Measurements from ENCODE around the gene SYT14.
"Not testable (repeated sequence)": the region's sequence is repeated elsewhere in the genome, so short reads cannot be mapped to it uniquely, and the experiment has no call there.

Gene SYT14

DNA sequence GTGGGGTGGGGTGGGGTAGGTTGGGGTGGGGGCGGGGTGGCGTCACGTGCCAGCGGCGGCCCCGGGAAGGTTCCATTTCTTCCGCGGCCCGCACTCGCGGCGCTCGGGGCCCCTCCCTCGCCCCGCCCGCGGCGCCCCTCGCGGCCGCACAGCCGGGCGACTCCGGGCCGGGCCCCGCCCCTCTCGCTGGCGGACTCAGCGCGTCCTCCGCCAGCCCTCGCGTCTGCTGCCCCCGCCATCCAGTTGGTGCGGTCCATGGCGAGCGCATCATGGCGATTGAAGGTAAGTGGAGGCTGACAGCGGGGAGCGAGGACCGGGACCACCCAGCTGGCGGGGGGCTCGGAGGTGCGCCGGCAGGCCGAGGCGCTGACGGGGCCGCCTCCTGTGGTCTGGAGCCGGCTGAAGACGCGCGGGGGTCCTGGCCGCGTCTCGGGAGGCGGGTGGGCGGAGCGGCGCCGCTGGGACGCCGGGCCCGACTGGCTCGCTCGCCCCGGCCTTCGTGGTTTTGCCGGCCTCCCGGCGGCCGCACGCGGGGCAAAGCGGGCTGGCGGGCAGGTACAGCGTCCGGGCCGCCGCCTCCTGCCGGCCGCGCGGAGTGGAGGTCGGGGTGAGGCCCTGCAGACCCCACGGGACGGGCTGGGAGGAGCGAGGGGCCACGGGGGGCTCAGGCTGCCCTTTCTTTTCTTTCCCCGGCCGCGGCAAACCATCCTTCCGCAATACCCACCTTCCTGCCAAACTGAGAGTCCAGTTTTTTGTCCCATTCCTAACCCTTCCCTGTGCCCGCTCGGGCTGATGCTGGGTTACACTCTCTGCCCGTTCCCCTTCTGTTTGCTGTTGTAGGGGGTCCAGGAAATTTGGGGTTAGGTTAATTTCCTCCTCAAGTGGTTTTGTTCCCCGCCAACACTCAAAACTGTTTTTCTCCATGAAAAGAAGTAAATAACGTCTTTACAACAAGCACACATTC lies at the start of gene SYT14:
Gene SYT14, plus strand, starts transcription at position 222 of the 964 bp plus-strand sequence. Its CDS starts 48 bp downstream, at position 270.
- no peak for DNase-seq

DNA sequence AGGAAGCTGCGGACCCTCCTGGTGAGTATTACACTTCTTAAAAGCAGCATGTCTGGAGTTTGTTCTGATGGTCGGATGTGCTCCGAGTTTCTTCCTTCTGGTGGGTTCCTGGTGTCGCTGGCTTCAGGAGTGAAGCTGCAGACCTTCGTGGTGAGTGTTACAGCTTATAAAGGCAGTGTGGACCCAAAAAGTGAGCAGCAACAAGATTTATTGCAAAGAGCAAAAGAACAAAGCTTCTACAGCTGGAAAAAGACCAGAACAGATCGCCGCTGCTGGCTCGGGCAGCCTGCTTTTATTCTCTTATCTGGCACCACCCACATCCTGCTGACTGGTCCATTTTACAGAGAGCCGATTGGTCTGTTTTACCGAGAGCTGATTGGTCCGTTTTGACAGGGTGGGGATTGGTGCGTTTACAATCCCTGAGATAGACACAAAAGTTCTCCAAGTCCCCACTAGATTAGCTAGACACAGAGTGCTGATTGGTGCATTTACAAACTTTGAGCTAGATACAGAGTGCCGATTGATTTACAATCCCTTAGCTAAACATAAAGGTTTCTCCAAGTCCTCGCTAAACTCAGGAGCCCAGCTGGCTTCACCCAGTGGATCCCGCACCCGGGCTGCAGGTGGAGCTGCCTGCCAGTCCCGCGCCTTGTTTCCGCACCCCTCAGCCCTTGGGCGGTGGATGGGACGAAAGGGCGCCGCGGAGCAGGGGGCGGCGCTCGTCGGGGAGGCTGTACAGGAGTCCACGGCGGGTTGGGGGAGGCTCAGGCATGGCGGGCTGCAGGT lies 49.5 kb upstream of the SYT14 start:
- DNase-seq: not testable (repeated sequence)

DNA sequence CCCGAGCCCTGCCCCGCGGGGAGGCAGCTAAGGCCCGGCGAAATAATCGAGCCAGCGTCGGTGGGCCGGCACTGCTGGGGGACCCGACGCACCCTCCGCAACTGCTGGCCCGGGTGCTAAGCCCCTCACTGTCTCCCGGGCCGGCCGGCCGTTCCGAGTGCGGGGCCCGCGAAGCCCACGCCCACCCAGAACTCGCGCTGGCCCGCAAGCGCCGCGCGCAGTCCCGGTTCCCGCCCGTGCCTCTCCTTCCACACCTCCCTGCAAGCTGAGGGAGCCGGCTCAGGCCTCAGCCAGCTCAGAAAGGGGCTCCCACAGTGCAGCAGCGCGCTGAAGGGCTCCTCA lies 49.0 kb upstream of the SYT14 start:
- DNase-seq: no peak

DNA sequence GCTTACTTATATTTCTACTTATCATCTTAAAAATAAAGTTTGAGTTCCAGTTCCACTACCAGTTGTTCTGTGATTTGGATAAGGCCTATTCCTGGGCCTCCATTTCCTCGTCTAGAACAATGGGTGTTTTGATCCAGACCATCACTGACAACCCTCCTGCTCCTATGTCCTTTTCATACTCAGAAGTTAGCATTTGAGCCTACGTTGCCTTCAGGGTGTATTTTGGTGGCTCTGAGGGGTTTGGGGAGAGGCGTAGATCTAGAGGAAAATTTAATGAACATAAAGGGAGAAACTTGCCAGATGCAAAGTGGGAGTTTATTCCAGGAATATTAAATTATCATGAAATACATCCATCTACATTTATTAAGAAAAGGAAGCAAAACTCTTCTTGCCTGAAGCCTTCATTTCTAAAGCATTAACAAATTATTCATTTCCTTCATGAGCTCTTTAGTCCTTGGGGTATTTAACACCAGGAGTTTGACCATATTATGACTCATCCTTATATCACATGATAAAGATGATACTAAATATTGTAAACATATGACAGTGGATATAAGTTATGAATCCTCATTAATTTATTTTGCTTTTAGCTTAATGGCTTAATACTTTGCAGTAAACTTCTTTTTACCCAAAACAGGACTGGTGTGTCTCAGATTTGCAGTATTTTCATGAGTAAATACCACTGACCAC lies 47.2 kb upstream of the SYT14 start:
- DNase-seq: no peak

DNA sequence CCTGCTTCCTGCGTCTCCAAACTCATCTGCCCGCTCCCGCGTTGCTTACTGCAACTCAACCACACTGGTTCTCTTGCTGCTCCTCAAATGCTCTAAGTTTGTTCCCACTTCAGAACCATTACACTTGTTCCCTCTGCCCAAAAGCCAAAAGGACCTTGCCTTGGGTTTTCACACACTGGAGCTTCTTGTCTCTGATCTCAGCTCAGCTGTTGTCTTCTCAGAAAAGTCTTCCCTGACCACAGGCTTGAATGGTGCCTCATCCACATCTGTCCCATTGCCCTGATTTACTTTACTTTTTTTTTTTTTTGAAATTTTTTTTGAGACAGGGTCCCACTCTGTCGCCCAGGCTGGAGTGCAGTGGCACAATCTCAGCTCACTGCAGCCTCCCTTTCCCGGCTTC lies 44.3 kb upstream of the SYT14 start:
- no peak for DNase-seq

DNA sequence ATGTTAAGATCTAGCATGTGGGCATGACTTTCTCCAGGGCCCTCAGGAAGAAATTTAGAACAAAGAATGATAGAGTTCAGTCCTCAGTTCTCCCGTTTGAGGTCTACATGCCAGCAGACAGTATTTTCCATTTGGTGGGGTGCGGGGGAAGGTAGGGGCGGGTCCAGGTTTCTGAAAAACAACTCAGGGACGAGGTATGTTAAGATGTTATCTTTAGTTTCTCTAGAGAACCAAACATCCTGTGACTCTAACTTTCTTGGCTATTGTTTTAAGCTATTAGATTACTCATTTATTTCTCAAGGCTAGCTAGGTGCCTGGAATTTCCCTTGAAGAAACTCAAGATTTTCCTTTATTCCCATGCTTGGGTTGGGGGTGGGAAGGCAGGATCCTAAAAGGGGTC lies 42.3 kb upstream of the SYT14 start:
- DNase-seq: no peak

DNA sequence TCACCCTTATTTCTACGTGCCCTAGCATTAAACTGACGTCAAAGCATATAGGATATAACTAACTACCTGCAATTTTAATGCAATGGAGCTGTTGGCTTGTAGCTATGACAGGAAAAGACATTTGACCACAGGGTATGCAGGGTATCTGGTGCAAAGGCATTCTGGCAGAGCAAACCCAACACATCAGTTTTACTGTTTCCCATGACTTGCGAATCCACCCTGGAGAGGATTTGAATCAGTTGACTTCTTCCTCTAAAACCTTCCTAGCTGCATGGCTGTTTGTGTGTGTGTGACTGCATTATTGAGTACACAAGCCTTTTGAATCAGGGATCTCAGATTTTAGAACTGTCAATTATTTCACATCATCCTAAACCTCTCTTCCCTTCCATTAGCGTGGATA lies 41.7 kb upstream of the SYT14 start:
- DNase-seq: no peak

DNA sequence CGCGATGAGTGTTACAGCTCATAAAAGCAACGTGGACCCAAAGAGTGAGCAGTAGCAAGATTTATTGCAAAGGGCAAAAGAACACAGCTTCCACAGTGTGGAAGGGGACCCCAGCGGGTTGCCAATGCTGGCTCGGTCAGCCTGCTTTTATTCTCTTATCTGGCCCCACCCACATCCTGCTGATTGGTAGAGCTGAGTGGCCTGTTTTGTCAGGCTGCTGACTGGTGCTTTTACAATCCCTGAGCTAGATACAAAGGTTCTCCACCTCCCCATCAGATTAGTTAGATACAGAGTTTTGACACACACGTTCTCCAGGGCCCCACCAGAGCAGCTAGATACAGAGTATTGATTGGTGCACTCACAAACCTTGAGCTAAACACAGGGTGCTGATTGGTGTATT lies 39.7 kb upstream of the SYT14 start:
- not testable (repeated sequence) for DNase-seq

DNA sequence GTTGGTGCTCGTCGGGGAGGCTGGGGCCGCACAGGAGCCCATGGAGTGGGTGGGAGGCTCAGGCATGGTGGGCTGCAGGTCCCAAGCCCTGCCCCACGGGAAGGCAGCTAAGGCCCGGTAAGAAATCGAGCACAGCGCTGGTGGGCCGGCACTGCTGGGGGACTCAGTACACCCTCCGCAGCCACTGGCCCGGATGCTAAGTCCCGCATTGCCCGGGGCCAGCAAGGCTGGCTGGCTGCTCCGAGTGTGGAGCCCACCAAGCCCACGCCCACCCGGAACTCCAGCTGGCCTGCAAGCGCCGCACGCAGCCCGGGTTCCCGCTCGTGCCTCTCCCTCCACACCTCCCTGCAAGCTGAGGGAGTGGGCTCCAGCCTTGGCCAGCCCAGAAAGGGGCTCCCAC lies 39.2 kb upstream of the SYT14 start:
- not testable (repeated sequence) for DNase-seq

DNA sequence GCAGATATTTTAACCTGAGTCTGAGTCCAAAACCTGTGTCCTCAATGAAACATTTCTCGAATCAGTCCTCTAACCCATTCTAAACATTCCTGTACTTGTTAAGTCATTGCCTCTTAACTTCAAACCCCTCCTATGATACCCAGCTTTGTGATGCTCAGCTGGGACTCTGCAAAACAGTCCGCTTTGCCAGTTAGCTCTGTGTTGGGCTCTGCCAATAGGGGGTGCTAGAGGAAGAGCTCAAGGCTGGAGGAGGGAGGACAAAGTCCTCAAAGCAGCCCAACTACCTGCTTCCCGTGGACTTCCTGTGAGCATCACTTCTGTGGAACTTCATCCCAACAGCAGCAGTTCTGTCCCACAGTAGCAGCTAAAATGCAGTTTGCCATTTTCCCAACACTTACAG lies 38.1 kb upstream of the SYT14 start:
- no peak for DNase-seq

DNA sequence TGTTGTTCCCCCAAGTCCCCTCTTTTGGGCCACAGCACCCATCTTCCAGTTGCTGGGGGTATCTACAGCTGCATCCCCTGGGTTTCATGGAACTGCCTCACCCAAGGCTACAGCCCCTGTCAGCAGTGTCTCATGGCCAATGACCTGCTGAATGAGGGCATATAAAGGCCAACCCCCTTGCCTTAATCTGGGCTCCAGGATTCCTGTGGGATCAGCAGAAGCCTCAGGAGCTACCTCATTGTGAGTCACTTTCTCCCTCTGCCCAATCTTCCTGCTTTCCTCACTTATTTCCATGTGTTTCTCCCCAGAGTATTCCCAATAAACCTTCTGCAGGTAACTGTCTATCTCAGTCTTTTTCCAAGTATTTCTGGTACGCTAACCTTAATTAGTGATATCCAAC lies 37.3 kb upstream of the SYT14 start:
- DNase-seq: no peak

DNA sequence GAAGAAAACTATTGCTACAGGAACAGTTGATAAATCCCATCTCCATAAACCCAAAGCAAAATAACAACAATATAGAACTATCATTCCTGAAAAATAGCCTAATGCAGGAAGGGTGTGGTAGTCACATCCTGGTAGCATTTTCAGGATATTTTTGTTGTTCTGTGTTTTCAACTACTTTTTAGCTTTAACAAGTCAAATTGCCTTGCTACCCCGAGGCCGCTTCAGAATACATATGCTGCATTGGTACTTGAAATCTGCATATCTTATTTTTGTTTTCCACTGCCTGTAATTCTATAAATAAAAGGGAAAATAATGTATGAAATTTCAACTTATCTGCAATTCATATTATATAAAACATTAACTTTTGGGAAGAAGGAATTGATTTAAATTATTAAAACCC lies 36.8 kb upstream of the SYT14 start:
- DNase-seq: no peak

DNA sequence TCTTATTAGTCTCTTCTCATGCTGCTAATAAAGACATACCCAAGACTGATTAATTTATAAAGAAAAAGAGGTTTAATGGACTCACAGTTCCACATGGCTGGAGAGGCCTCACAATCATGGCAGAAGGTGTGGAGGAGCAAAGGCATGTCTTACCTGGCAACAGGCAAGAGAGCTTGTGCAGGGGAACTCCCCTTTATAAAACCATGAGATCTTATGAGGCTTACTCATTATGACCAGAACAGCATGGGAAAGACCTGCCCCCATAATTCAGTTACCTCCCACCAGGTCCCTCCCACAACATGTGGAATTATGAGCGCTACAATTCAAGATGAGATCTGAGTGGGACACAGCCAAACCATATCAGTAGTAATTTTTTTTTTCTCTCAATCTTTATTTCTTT lies 33.2 kb upstream of the SYT14 start:
- not testable (repeated sequence) for DNase-seq

DNA sequence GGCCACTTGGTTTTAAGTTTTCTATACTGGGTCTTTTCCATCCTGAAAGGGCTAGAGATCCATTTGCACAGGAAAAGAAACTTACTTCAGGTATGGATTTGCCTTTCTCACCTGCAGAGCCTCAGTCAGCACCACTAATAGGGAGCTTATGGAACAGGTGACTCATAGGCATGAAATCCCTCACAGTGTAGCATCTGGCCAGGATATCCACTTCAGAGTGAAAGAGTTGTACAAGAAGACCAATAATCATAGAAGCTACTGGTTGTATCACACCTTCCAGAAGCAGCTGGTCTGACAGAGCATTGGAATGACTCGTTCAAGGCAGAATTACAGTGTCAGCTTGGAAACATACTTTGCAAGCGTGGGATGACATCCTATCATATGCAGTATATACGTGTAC lies 26.3 kb upstream of the SYT14 start:
- DNase-seq: no peak

DNA sequence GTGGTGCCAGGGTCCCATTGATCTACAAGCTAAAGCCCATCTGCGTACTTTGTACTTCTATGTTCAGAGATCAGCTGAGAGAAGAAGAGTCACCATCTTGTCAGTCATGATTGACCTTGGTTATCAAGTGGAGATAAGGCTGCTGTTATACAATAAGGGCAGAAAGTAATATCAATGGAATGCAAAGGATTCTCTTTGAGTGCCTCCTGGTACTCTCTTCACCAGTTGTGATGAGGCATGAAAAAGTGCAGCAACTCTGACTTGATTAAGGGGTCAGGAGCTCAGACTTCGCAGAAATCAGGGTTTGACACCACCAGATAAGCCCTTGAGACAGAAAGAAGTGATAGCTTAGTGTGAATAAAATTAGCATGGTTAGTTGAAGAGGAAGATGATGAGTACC lies 25.7 kb upstream of the SYT14 start:
- no peak for DNase-seq

DNA sequence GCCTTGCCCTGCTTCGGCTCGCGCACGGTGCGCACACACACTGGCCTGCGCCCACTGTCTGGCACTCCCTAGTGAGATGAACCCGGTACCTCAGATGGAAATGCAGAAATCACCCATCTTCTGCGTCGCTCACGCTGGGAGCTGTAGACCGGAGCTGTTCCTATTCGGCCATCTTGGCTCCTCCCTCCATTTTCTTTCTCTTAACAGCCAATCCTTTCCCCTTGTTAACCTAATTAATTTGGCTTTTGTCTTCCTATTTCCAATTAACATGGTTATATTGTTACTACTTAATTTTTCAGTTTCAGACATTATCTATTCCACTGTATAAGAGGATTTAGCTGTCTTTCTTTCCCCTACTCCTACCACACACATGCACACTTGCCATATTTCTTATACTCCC lies 18.4 kb upstream of the SYT14 start:
- DNase-seq: not testable (repeated sequence)

DNA sequence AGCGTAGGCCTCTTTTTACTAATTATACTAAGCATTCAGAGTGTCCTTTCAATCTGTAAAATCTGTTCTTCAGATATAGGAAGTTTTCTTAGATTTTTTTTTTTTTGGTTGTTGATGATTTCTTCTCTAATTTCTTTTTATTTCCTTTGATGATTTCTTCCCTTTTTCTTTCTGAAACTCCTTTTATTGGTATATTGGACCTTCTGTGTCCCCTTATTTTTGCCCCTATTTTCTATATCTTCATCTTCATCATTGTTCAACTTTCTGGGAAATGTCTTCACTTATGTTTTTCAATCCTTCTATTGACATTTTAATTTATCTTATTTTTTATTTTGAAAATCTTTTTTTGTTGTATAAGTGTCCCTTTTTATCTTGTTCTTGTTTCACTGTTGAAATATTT lies 17.2 kb upstream of the SYT14 start:
- DNase-seq: no peak

DNA sequence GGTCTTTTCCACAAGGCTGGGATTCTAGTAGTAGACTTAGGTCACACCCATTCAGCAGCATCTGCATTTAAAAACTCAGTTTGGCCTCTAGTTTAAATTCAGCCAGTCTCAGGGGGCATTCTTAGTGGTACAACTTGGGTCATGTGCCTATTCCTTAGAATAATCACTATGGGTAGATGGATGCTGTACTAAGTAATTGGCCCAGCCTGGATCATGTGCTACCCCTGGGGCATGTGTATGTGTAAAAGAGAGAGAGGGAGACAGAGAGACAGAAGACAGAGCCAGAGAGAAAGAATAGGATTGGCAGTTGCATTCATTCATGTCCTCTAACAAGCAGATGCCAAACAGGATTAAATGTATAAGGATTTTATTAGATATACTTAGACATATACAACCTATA lies 13.6 kb upstream of the SYT14 start:
- no peak for DNase-seq

DNA sequence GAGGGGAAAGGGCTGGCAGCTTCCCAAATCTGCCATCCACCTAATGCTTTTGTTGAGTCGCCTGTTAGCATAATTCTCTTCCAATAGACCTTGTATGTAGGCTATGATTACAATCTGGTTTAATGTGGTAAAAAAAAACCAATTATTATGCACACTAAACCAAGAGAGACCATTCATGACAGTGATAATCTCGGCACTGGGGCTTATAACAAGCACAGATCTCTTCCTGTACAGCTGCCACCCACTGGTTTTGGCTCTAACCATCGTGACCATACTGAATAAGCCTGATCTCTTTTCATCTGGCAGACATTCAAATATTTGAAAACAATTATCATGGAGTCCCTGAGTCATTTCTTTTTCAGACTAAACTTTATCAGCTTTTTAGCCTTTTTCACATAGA lies 12.0 kb upstream of the SYT14 start:
- no peak for DNase-seq

DNA sequence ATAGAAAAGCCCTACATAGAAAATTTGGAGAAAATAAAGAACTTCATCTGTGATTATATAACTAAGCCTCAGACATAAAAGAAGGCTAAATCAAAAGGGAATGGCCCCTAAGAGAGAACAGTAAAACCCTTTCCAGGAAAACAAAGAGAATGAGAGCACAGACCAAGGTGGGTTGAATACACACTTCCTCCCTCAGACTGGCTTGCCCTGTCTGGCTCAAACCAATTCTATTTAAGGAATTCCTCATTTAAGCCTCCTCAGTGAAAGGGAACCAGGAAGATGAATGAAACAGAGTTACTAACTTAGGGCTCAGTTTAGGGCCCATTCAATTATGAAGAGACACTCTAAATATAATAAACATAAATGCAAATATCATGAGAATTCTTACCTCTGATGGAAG lies 10.6 kb upstream of the SYT14 start:
- DNase-seq: no peak

DNA sequence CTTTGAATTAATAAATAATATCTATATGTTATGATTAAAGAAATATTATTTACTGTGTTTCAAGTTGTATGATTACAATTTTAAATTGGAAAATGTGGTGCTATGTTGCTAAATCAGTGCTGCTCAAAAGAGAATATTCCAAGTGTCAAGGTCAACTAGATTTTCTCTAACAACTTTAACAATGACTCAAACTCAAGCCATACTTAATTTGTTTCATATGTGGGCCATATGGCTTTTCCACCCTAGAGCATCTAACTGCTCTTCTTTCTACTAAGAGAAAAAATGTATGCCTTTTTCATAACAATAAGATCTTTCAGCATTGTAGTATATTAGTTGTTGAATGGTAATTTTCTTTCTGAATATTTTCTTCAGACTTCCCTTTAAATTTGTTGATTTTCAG lies 8.3 kb upstream of the SYT14 start:
- DNase-seq: no peak

DNA sequence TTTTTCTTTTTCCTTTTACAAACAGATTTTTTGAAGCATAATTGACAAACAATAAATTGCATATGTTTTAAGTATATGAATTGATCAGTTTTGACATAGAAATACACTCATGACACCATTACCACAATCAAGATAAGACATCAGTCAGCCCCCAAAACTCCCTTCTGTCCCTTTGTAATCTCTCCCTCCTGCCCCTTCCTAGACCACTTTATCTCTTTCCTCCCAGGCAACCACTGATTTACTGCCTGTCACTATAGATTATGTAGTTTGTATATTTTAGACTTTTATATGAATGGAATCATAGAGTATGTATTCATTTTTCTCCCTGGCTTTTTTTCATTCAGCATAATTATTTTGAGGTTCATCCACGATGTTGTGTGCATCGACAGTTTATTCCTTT lies 6.9 kb upstream of the SYT14 start:
- no peak for DNase-seq

DNA sequence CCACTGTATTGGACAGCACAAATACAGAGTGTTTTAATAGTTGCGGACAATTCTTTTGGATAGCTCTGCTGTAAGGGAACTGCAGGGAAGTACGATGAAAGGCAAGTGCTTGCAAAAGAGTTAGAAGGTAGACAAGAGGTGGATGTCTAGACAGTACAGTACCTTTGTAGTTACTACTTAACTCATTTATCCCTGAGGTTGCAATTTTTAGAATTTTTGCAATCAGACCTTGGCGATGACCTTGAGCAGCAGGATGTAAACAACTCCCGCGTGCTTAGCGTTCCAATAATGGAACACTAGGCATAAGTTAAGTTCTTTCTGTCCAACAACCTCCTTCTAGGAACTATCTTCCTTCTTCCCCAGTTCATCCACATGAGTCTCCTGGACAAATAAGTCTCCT lies 1.9 kb upstream of the SYT14 start:
- DNase-seq: no peak

DNA sequence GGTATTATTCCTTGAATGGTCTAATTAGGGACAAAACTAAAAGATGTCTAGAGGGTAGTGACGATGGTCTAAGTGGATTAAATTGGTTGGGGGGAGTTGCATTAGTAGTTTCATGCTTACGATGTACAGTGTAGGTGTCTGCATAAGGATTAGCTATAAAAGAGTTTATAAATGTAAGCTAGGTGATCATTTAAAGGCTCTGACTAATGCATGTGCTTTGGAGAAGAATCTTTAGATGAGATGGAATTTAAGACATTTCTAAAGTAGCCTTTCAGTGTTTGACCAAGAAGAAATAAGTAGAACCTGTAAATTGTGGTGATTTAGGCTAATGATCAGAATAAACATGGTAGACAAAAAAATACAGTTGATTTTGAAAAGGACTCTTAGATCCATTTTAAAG lies 7.4 kb downstream of the SYT14 start:
- no peak for DNase-seq

All from CD4-positive, alpha-beta T cell treated with Interferon alpha-2 for 1 hour (primary cell).